Common myeloid progenitor, CD34-positive (primary cell): ENCODE results near the gene GPR107.
"Not testable (repeated sequence)": the region's sequence is repeated elsewhere in the genome, so short reads cannot be mapped to it uniquely, and the experiment has no call there.

Experiments used
- CTCF ChIA-PET: fragments of 350-600 bp; sonication (Branson Sonifier 250); formaldehyde crosslinking; loops from one replicate; lab custom pipeline; 2021; ENCODE audit warnings: antibody characterized with exemption; lab: Charles Lee
- POLR2A ChIA-PET: fragments of 350-600 bp; sonication (Branson Sonifier 250); formaldehyde crosslinking; loops from one replicate; lab custom pipeline; 2021; ENCODE audit warnings: antibody characterized with exemption; lab: Charles Lee
- DNase-seq, 3 donors: peaks; one replicate each; pipeline versions ENCODE4 v3.0.0 to v3.0.0-alpha.2; 2013
- H3K27ac ChIP-seq, 2 experiments: 1 replicate in 1 of 2; 2 replicates in 1 of 2; pipeline ENCODE4 v1.7.0; 2013; ENCODE audit warnings: inconsistent platforms in 2 of 2, low read length in 2 of 2, mild to moderate bottlenecking in 2 of 2, low read depth in 1 of 2, moderate library complexity in 1 of 2; ENCODE audit not compliant: severe bottlenecking in 2 of 2, insufficient read depth in 1 of 2, poor library complexity in 1 of 2
- H3K27me3 ChIP-seq, 5 experiments: replicated peaks in 2 of 5; 1 replicate in 3 of 5; 2 replicates in 2 of 5; pipeline versions ENCODE4 v1.6.1 to v1.7.0; 2013; ENCODE audit warnings: low read length in 4 of 5, mild to moderate bottlenecking in 2 of 5, moderate library complexity in 2 of 5, inconsistent platforms in 1 of 5; ENCODE audit not compliant: insufficient read depth in 5 of 5, control insufficient read depth in 4 of 5
- H3K36me3 ChIP-seq, 4 experiments: 1 replicate in 2 of 4; 2 replicates in 2 of 4; pipeline versions ENCODE4 v1.6.1 to v1.7.0; 2013; ENCODE audit warnings: low read length in 3 of 4, control low read depth in 1 of 4, mild to moderate bottlenecking in 1 of 4; ENCODE audit not compliant: control insufficient read depth in 4 of 4, insufficient read depth in 4 of 4
- H3K4me1 ChIP-seq, 4 experiments: 1 replicate in 3 of 4; 2 replicates in 1 of 4; pipeline versions ENCODE4 v1.6.1 to v1.7.1; 2013; ENCODE audit warnings: low read length in 3 of 4, mild to moderate bottlenecking in 3 of 4, control low read depth in 1 of 4, inconsistent platforms in 1 of 4, moderate library complexity in 1 of 4; ENCODE audit not compliant: control insufficient read depth in 4 of 4, insufficient read depth in 4 of 4; ENCODE audit errors: control extremely low read depth in 1 of 4
- H3K4me3 ChIP-seq, 7 experiments: 1 replicate in 4 of 7; 2 replicates in 3 of 7; pipeline versions ENCODE4 v1.5.1 to v1.7.0; 2013; ENCODE audit warnings: mild to moderate bottlenecking in 7 of 7, low read length in 6 of 7, moderate library complexity in 6 of 7, inconsistent platforms in 2 of 7, low read depth in 2 of 7, control low read depth in 1 of 7; ENCODE audit not compliant: insufficient read depth in 4 of 7, control insufficient read depth in 1 of 7; ENCODE audit errors: extremely low read depth in 1 of 7
- H3K9me3 ChIP-seq, 5 experiments: 1 replicate in 4 of 5; 2 replicates in 1 of 5; pipeline versions ENCODE4 v1.6.1 to v1.7.1; 2013; ENCODE audit warnings: low read length in 4 of 5, mild to moderate bottlenecking in 2 of 5, inconsistent platforms in 1 of 5, low read depth in 1 of 5, moderate library complexity in 1 of 5; ENCODE audit not compliant: control insufficient read depth in 4 of 5, insufficient read depth in 2 of 5; ENCODE audit errors: control extremely low read depth in 1 of 5
- WGBS: methylation state at CpG from one replicate; pipeline ENCODE4 v1.1.5; 2013; ENCODE audit not compliant: insufficient coverage; 5-methylcytosine and 5-hydroxymethylcytosine counted together

The GPR107 gene

DNA sequence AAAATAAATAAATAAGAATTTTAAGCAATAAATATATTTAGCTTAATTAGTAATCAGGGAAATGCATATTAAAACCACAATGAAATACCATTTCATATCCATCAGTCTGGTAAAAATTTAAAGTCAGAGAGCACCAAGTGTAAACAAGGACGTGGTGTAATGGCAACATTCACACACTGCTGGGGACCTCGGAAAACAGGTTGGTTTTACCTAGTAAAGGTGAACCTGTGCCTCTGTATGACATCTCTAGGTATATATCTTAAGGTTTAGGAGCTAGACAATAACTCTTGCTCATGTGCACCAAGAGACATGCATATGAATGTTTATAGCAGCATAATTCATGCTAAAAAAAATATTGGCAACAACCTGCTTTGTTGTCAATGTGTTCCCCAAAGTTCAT lies 40.4 kb upstream of the GPR107 start:
- H3K4me1 ChIP-seq = peaks cover 0 to 7% (median 3%) of the 10 kb centered on the region in 4 experiments
- ChIA-PET CTCF (no interaction called here), POLR2A (no interaction called here)
- 100% methylated on average over 2 of the region's 2 CpGs for WGBS
- no peak for DNase-seq
- H3K36me3 ChIP-seq = peaks cover 4 to 19% (median 11%) of the 10 kb centered on the region in 4 experiments
- peaks cover 0 to 9% (median 0%) of the 10 kb centered on the region in 5 experiments for H3K9me3 ChIP-seq
- H3K27me3 ChIP-seq = no peaks in the 10 kb centered on the region
- no peak overlapping the region for H3K27ac ChIP-seq
- H3K4me3 ChIP-seq = no peak overlapping the region

DNA sequence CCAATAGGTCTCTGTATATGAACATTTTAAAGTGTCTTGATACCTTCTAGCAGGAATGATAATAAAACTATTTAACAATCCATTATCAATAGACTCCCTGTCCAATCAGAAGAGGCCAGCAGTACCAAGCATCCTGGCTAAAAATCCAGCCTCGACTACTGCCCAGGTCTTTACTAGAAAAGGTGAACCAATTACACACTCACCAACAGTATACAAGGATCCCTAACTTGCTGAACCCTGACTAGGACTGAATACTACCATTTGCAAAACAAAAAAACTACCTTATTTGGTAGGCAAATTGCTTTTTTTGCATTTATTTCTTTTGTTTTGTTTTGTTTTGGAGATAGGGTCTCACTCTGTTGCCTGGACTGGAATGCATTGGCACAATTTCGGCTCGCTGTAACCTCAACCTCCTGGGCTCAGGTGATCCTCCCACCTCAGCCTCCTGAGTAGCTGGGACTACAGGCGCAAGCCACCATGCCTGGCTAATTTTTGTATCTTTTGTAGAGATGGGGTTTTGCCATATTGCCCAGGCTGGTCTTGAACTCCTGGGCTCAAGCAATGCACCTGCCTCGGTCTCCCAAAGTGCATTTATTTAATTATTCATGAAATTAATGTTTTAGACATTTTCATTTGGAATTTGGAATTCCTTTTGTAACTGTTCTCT lies 38.2 kb upstream of the GPR107 start:
- Histone ChIP-seq H3K36me3 (peaks cover 9 to 25% (median 14%) of the 10 kb centered on the region in 4 experiments), H3K4me1 (peaks cover 0 to 3% (median 0%) of the 10 kb centered on the region in 4 experiments), H3K27ac (no peak overlapping the region), H3K4me3 (no peak overlapping the region), H3K9me3 (peaks cover 0 to 9% (median 0%) of the 10 kb centered on the region in 5 experiments), H3K27me3 (no peaks in the 10 kb centered on the region)
- 100% methylated on average over 3 of the region's 5 CpGs for WGBS
- DNase-seq = no peak
- POLR2A ChIA-PET = no interaction called here
- CTCF ChIA-PET = interaction anchor here (0.7 to 1.0 kb wide), 2 partner anchors 23 to 82 kb away, joined by 3 read pairs; no protein-coding TSS in a partner anchor

DNA sequence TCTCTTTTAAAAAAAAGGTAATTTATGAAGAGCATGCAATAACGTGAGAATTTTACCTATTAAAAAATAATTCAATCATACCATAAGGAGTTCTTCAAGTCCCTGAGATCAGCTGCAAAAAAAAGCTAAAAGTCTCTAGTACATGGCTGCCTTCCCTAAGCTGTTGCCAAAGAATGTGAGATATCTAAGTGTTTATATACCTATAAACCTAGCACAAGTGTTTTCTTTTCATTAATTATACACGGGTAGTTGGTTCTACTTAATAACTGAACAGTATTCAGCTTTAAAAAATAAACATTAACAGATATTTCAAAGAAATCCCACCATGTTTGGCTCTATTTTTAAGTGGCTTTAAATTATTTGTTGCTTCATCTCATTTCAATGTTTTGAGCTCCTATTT lies 36.6 kb upstream of the GPR107 start:
- WGBS = no CpG with 5 or more reads among the region's 2 CpGs
- Histone ChIP-seq H3K27ac (no peak overlapping the region), H3K9me3 (peaks cover 0 to 4% (median 0%) of the 10 kb centered on the region in 5 experiments), H3K4me1 (no peaks in the 10 kb centered on the region), H3K27me3 (no peaks in the 10 kb centered on the region), H3K4me3 (no peak overlapping the region), H3K36me3 (peaks cover 6 to 21% (median 14%) of the 10 kb centered on the region in 4 experiments)
- no peak for DNase-seq
- ChIA-PET POLR2A (no interaction called here), CTCF (interaction anchor here (0.9 to 1.2 kb wide), 3 partner anchors 18 to 23 kb away, joined by 3 to 5 read pairs (median 3); no protein-coding TSS in a partner anchor)

DNA sequence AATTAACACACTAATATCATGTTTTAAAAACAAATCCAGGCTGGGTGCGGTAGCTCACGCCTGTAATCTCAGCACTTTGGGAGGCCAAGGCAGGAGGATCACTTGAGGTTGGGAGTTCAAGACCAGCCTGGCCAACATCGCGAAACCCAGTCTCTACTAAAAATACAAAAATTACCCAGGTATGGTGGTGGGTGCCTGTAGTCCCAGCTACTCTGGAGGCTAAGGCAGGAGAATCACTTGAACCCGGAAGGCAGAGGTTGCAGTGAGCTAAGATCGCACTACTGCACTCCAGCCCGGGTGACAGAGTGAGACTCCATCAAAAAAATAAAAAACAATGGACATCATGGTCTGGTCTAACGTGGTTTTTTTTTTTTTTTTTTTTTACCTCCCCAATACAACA lies 36.2 kb upstream of the GPR107 start:
- H3K27me3 ChIP-seq, DNase-seq, H3K4me1 ChIP-seq, POLR2A ChIA-PET, H3K27ac ChIP-seq, H3K4me3 ChIP-seq, H3K9me3 ChIP-seq: not testable (repeated sequence)
- CTCF ChIA-PET = interaction anchor here (0.8 to 1.2 kb wide), 3 partner anchors 17 to 53 kb away, joined by 3 to 5 read pairs (median 3); no protein-coding TSS in a partner anchor
- WGBS = 95% methylated on average over 4 of the region's 8 CpGs
- peaks cover 4 to 17% (median 14%) of the 10 kb centered on the region in 4 experiments for H3K36me3 ChIP-seq

DNA sequence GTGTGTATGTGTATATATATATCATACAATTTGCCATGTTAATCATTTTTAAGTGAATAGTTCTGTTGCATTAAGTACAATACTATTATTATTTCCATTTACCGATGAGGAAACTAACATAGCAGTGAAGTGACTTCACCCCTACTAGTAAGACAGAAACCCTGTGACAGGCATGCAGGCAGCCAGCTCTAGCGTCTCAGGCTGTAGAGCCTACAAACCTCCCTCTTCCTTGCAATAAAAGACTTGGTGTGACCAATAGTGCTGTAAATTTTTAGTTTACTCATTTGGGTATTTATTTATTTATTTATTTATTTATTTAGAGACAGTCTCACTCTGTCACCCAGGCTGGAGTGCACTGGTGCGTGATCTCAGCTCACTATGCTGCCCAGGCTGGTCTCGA lies 35.4 kb upstream of the GPR107 start:
- Histone ChIP-seq H3K9me3 (peaks cover 0 to 4% (median 0%) of the 10 kb centered on the region in 5 experiments), H3K27ac (no peak overlapping the region), H3K36me3 (peaks cover 4 to 17% (median 16%) of the 10 kb centered on the region in 4 experiments), H3K4me1 (peaks cover 0 to 2% (median 2%) of the 10 kb centered on the region in 4 experiments), H3K27me3 (no peaks in the 10 kb centered on the region), H3K4me3 (no peak overlapping the region)
- no peak for DNase-seq
- 100% methylated on average over 2 of the region's 4 CpGs for WGBS
- CTCF ChIA-PET = interaction anchor here (0.8 to 1.4 kb wide), 4 partner anchors 11 to 54 kb away, joined by 3 to 5 read pairs (median 4); no protein-coding TSS in a partner anchor
- POLR2A ChIA-PET = no interaction called here

DNA sequence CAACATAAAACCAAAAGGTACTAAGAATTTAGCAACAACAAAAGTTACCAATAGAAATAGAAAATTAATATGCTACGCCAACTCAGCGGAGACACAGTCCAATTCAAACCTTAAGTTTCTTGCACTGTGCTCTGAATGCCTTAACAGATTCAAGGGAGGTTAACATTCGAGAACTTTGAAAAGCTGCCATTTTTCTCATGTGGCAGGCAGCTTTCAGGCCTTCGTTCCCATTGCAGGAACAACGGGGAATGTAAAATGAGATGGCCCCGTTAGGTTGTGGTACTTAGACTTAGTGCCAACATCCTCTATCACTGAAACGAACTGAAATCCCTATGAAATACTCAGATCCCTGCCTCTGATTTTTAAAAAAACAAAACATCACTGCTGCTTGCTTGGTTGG lies 33.1 kb upstream of the GPR107 start:
- peaks cover 3 to 5% (median 4%) of the 10 kb centered on the region in 4 experiments for H3K4me1 ChIP-seq
- ChIA-PET POLR2A (no interaction called here), CTCF (interaction anchor here (0.8 kb wide), 1 partner anchor 19 kb away, joined by 3 read pairs; no protein-coding TSS in a partner anchor)
- no peak overlapping the region for H3K27ac ChIP-seq
- 76% methylated on average over 5 of the region's 7 CpGs for WGBS
- peaks cover 2 to 24% (median 14%) of the 10 kb centered on the region in 4 experiments for H3K36me3 ChIP-seq
- DNase-seq = no peak
- H3K27me3 ChIP-seq = no peaks in the 10 kb centered on the region
- H3K9me3 ChIP-seq = peaks cover 0 to 4% (median 0%) of the 10 kb centered on the region in 5 experiments
- no peak overlapping the region for H3K4me3 ChIP-seq

DNA sequence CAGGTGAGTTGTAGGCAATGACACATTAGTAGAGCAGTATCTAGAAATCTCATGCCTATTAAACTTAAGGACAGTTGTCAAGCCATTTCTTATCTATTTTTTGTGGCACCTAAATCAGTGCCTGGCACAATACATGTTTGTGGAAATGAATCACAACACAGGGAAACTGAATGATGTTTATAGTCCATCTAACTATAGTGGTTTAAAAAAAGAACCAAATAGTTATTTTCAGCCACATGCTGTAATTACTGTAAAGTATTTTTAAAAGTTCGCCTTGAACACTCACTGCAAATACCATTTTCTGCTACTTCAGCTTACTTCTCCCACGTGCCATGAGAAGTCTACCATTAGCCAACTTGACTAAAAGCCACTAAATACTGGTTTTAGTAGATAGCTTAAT lies 32.6 kb upstream of the GPR107 start:
- H3K27me3 ChIP-seq = no peaks in the 10 kb centered on the region
- POLR2A ChIA-PET = no interaction called here
- H3K4me3 ChIP-seq = no peak overlapping the region
- WGBS = no CpG with 5 or more reads among the region's 2 CpGs
- H3K27ac ChIP-seq = no peak overlapping the region
- CTCF ChIA-PET = no interaction called here
- peaks cover 3 to 5% (median 4%) of the 10 kb centered on the region in 4 experiments for H3K4me1 ChIP-seq
- peaks cover 0 to 2% (median 0%) of the 10 kb centered on the region in 5 experiments for H3K9me3 ChIP-seq
- H3K36me3 ChIP-seq = peaks cover 2 to 22% (median 11%) of the 10 kb centered on the region in 4 experiments
- no peak for DNase-seq
